ENCODE data around the gene B3GAT1. TPM values are rescaled to one million over a fixed set of nuclear protein-coding genes. Genes with fewer than 3 reads are reported as not detected.

Gene B3GAT1
- total RNA-seq, 4 donors from 2014 or later: 0.22 to 0.33 TPM; not detected in 2

GRCh38 chr11:134425816-134426536, 13.9 kb upstream of the B3GAT1 start:
- TF ChIP-seq CTCF (IDR thresholded peaks at IDR 0.05; ENCODE audit: low read depth): no peak

- TF ChIP-seq CTCF (IDR thresholded peaks at IDR 0.05; ENCODE audit: low read depth): no peak
Observed at GRCh38 chr11:134425413-134425812, 13.4 kb upstream of the B3GAT1 start.

DNA sequence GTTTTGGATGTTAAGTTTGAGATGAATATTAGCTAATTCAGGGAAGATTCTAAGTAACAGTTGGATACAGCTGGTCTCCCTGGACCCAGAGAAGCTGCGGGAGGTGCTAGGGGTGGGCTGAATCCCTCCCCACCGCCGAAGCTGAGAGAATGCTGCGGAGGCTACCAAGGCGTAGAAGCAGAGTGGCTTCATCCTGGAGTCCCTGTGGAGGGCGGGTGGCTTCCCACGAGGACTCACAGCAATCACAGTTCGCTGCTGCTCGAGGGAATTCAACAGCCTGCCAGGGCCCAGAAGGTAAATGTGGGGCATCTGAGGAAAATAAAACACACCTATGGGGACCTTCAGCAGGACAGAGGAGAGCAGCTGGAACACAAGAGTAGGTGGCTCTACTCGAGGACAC, 11.1 kb upstream of the B3GAT1 start:
- TF ChIP-seq CTCF (IDR thresholded peaks at IDR 0.05; ENCODE audit: low read depth): no peak

GRCh38 chr11:134417871-134418840, 6.1 kb upstream of the B3GAT1 start:
- TF ChIP-seq CTCF (IDR thresholded peaks at IDR 0.05; ENCODE audit: low read depth): no peak

DNA sequence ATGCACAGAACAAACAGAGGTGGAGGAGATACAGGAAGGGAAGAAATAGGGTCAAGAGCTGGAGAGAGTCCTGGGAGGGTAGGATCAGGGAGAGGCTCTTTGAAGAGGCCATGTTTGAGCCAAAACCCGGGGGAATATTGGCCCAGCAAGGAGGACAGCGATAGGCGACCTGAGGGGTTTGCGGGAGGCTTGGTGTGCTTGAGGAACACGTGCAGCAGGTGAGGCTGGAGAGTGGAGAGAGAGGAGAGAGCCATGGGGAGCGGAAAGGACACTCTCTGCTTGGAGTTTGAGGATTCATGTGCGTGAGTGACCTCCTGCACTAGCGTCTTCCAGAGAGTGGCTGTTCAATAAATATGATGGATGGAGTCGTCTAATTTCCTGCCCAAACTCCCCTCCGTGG, 4.7 kb upstream of the B3GAT1 start:
- TF ChIP-seq CTCF (IDR thresholded peaks at IDR 0.05; ENCODE audit: low read depth): no peak

DNA sequence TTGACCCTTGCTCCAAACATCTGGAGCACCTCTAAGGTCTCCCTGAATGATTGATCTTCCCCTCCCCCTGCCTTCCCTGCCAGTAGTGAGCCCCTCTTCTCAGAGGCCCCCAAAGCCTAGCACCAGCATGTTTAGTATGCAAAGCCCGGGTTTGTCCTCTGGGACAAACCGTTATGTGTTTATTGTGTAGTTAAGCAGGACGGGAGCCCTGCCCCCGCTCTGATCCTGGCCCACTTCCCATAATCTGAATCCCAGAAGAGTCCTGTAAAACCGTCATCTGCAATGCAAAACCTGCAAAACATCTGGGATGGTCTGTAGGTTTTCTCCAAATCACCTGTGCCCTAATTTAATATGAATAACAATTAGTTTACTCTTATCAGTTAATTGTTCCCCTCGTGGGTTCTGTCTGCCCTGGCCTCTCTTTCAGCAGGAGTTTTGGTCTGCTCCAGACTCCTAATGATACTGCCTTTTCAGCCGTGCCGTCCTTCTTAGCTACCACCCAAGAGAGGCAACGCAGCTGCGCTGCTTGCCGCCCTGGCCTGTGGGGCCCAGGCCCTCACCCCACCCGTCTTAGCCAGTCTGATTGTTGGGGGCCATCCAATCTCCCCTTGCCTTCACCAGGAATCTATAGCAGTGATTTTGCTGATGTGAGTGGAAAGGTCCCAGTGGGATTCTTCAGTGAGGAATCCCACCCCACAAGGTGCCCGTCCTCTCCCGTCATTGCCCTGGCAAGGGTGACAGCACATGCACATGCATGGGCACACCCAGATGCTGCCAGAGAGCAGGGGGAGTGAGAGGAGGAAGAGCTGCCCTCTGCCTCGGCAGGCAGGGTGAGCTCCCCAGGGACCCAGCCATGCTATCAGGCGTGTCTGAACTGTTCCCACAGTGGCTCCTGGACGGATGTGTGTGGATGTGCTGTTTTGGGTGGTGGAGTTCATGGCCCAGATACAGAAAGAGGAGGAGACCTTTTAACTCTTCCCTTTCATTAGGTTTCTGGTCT, 3.0 kb upstream of the B3GAT1 start:
- TF ChIP-seq CTCF (IDR thresholded peaks at IDR 0.05; ENCODE audit: low read depth): no peak
